Stimulated activated naive CD8-positive, alpha-beta T cell treated with anti-CD3 and anti-CD28 coated beads, Interleukin-15, amount 100 ng/mL, for 72 hours (primary cell): ENCODE data around the gene NRG3.

Experiments
- ATAC-seq: fragments of 150-1000 bp; cut with Tn5 transposase; 2 replicates; pipeline ENCODE4 v1.10.0; 2021; ENCODE audit warnings: mild to moderate bottlenecking, moderate library complexity
- DNase-seq, 2 donors: peaks; one replicate each; pipeline ENCODE4 v3.0.0; 2021 to 2022
- H3K27ac Mint-ChIP-seq, 2 donors: one replicate each; pipeline ENCODE4 v1.8.0; 2022; ENCODE audit warnings: mild to moderate bottlenecking in 2 of 2, mixed read lengths in 2 of 2, moderate library complexity in 2 of 2
- H3K27me3 Mint-ChIP-seq: one replicate; pipeline ENCODE4 v1.8.0; 2022; ENCODE audit warnings: mixed read lengths
- H3K4me1 Mint-ChIP-seq: one replicate; pipeline ENCODE4 v1.8.0; 2022; ENCODE audit warnings: mild to moderate bottlenecking, mixed read lengths
- H3K4me3 Mint-ChIP-seq, 2 donors: one replicate each; pipeline ENCODE4 v1.8.0; 2022; ENCODE audit warnings: mild to moderate bottlenecking in 2 of 2, mixed read lengths in 2 of 2, moderate library complexity in 1 of 2
- H3K9me3 Mint-ChIP-seq, 2 donors: one replicate each; pipeline ENCODE4 v1.8.0; 2022; ENCODE audit warnings: mixed read lengths in 2 of 2

The NRG3 gene

DNA sequence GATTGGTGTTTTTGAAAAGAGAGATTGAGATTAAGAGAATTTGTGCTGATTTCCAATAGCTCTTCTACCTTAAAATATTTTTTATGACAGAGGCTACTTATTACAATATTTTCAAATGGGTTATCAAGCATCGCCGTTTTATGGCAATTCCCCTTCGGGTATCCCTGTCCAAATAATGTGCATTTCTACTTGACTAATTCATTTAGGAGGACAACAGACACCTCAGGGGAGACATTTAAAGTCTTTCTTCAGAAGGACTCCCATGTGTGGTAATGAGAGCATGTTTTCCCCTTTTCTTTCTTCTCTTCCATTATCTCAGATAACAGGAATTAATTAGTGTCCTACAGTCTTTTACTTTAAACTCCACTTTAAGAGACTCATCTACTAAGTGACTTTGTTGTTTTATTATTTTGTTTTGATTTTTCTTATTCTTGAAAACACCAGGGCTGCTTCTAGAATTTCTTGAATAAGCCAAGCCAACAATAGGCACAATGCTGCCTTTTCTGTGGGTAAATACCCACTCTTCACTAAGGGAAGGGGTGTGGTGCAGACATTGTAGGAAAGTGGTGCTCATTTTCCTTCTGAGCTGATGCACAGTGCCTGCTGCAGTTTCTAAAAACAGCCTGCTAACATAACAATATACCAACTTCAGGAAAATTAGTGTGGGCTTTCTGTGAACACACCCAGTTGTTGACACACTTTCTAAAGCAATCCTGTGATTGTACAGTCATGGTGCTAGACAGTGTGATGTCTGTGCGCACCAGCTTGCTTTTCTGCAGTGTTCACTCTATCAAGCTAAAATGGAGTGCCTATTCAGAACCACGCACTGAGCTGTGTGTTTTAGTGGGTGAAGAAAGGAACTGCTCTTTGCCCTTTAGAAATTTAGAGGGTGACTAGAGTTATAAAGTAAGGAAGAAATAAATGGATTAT lies 597.7 kb downstream of the NRG3 start:
- Mint-ChIP-seq H3K4me3 (no peak overlapping the region), H3K4me1 (no peaks in the 10 kb centered on the region), H3K27me3 (no peaks in the 10 kb centered on the region), H3K9me3 (peaks cover 16 to 17% of the 10 kb centered on the region in 2 donors), H3K27ac (no peak overlapping the region)
- ATAC-seq = no peak
- no peak for DNase-seq

DNA sequence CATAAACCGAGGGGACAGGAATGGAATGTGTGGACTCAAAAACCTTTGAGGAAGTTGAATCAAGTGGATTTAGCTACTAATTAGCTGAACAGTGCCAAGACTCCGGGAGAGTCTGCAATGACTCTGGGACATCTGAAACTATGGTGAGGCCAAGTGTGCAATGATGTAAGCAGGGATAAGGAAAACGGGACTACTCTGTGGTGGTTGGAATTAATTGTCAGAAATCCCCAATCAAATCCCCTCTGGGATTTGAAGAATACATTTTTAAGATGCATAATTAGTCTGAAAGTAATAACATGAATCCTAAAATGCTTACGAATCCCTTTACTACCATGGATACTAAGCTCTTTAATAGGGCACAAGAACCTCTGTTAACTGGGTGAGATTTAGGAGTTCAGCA lies 602.8 kb downstream of the NRG3 start:
- no peaks in the 10 kb centered on the region for H3K4me1 Mint-ChIP-seq
- peaks cover 16 to 39% of the 10 kb centered on the region in 2 donors for H3K9me3 Mint-ChIP-seq
- H3K4me3 Mint-ChIP-seq = no peak overlapping the region
- H3K27me3 Mint-ChIP-seq = no peaks in the 10 kb centered on the region
- no peak for ATAC-seq
- no peak for DNase-seq
- no peak overlapping the region for H3K27ac Mint-ChIP-seq

DNA sequence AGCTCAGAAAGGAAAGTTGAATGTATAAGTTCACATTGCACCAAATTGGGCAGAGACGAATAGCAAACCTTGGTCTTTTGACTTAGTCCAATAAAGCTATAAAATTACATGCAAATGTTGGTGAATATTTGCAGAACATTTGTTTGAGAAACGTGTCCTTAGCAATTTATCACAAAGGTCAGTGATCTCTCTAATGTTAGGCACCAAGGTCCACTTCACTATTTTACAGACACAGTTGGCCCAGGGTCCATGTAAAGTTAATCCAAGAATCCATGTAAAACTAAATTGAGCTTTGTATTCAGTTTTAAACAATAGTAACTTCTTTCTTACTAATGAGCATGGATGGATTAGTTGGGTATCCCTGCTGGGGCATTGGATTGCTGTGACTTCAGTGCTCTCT lies 617.7 kb downstream of the NRG3 start:
- no peak overlapping the region for H3K27ac Mint-ChIP-seq
- no peak overlapping the region for H3K4me3 Mint-ChIP-seq
- no peaks in the 10 kb centered on the region for H3K27me3 Mint-ChIP-seq
- DNase-seq (no peak), ATAC-seq (no peak)
- no peaks in the 10 kb centered on the region for H3K4me1 Mint-ChIP-seq
- peaks cover 9 to 16% of the 10 kb centered on the region in 2 donors for H3K9me3 Mint-ChIP-seq

DNA sequence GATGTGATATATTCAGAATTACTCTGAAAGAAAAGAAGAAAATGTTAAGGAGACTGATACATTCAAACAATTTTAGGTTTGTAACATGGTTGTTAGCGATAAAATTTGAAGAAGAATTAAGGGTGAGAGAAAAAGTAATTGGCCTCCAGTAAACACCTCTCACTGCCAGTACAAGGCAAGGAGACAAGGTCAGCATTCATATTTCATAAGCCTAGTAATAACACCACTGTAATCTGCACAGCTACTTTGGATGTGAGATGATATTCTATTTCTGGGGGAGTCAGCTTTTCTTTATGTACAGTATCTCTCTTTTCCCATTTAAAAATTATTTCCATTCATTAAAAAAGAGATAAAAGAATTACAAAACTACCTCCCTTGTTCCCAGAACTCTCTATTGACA lies 621.1 kb downstream of the NRG3 start:
- no peak overlapping the region for H3K27ac Mint-ChIP-seq
- H3K9me3 Mint-ChIP-seq = peaks cover 7 to 9% of the 10 kb centered on the region in 2 donors
- DNase-seq = no peak
- no peaks in the 10 kb centered on the region for H3K4me1 Mint-ChIP-seq
- H3K27me3 Mint-ChIP-seq = no peaks in the 10 kb centered on the region
- no peak for ATAC-seq
- no peak overlapping the region for H3K4me3 Mint-ChIP-seq

DNA sequence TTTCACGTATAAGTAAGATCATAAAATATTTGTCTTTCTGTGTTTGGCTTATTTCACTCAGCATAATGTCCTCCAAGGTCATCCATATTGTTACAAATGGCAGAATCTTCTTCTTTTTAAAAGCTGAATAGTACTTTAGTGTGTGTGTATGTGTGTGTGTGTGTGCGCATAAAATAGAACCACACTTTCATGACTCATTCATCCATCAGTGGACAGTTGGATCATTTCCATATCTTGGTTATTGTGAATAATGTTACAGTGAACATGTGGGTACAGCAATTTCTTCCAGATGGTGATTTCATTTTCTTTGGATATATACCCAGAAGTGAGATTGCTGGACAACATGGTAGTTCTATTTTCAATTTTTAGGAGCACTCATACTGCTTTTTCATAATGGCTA lies 622.4 kb downstream of the NRG3 start:
- DNase-seq (no peak), ATAC-seq (no peak)
- Mint-ChIP-seq H3K27me3 (no peaks in the 10 kb centered on the region), H3K27ac (no peak overlapping the region), H3K4me1 (no peaks in the 10 kb centered on the region), H3K9me3 (peaks cover 7 to 9% of the 10 kb centered on the region in 2 donors), H3K4me3 (no peak overlapping the region)

DNA sequence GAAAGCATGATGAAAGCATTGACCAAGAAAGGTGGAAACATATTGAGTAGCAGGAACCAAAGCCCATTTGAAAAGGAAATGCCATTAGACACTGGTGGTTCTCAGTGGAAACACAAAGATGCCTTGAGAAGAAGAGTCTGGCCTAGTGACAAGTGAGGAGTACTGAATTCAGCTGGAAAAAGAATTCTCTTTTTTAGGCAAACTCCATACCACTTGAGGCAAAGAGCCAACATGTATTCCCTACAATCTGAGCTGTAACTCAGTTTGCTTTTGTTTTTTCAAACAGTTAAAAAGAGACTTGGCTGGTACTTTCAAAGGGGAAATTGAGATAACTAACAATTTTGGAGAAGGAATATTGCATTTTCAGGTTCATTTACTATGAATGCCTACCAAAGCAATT lies 624.0 kb downstream of the NRG3 start:
- H3K4me1 Mint-ChIP-seq = no peaks in the 10 kb centered on the region
- peaks cover 5 to 7% of the 10 kb centered on the region in 2 donors for H3K9me3 Mint-ChIP-seq
- H3K27ac Mint-ChIP-seq = no peak overlapping the region
- DNase-seq (no peak), ATAC-seq (no peak)
- H3K27me3 Mint-ChIP-seq = no peaks in the 10 kb centered on the region
- no peak overlapping the region for H3K4me3 Mint-ChIP-seq

DNA sequence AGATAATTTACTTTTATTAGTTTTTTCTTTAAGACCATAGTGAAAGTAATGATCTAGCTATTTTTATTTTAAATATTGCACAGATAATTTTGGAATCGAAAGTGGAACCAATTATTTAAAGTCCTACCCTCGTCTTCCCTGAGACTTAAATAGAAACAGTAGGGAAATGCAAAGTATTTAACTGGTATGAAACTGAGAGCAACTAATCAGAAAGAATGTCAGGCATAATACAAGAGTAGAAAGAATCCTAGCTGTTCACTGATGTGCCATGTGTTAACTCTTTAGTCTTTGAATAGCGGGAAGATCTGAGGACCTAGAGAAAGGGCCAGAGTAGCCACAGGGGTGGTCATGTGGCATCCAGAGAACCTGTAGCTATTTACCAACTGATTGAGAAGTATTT lies 630.0 kb downstream of the NRG3 start:
- DNase-seq (no peak), ATAC-seq (no peak)
- no peak overlapping the region for H3K4me3 Mint-ChIP-seq
- no peaks in the 10 kb centered on the region for H3K27me3 Mint-ChIP-seq
- H3K4me1 Mint-ChIP-seq = no peaks in the 10 kb centered on the region
- no peak overlapping the region for H3K27ac Mint-ChIP-seq
- peaks cover 4 to 8% of the 10 kb centered on the region in 2 donors for H3K9me3 Mint-ChIP-seq

DNA sequence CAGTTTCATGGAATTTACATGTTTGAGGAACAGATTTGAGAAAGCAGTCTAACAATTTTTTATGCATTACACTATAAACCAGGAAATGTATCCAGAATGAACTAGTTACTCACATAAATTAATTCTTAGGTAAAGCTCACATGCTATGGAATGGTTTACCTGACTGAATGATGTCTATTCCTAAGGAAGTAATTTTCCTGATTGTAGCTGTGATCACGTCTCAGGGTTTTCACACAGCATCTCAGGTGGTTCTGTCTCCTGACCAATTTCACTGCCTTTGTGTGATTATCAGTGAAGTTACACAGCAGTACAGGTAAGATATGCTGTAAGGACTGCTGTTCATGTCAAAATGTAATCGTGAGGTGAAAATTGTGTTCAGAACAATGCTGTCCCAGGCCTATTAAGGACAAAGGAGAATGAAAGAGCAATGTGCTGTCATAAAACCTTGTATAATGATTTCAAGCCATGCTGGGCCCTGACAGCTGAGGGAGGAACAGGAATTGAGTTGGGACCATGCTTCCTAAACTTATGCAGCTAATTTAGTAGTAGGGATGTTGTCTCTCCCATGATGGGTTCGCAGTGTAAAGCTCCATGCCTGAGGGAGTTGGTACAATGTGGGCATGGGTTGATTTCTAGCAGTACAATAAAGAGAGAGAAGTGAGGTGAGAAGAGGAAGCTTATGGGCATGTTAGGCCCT lies 631.8 kb downstream of the NRG3 start:
- no peak overlapping the region for H3K27ac Mint-ChIP-seq
- peaks cover 8 to 13% of the 10 kb centered on the region in 2 donors for H3K9me3 Mint-ChIP-seq
- no peak for ATAC-seq
- H3K27me3 Mint-ChIP-seq = no peaks in the 10 kb centered on the region
- no peaks in the 10 kb centered on the region for H3K4me1 Mint-ChIP-seq
- H3K4me3 Mint-ChIP-seq = no peak overlapping the region
- no peak for DNase-seq

DNA sequence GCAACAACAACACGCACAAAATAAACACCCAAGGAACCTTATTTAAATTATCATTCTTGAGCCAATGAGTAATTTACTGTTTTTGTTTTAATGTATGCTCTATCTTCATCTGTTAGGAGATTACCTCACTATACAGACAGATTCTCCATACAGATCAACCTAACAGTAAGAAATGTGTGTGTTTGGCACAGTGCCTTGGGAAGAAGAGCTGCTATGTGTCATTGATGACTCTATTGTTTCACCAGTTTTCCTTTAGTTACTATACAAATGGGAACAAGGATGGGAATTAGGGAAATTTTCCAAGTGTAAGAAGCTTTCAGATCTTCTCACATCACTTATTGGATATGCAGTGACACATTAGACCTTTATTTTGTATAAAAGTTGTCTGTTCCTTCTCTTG lies 640.3 kb downstream of the NRG3 start:
- peaks cover 1 to 15% of the 10 kb centered on the region in 2 donors for H3K9me3 Mint-ChIP-seq
- ATAC-seq = no peak
- H3K4me1 Mint-ChIP-seq = no peaks in the 10 kb centered on the region

DNA sequence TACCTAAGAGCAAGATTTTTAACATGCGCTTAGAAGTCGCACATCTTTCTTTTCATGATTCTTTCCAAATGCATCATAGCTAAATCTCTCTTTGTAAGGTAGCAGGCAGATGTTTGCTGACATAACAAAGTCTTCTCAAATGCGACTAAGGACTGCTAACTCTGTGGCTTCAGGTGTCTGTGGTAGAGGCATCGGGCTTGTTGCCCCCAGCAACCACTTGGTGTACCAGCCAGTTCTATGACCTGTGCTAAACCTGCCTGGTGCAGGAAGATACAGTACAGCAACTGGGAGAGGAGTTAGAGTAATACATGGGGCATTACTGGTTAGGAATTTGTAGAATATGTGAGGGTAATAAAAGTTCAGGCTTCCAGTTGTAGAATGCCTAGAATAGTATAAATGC lies 654.1 kb downstream of the NRG3 start:
- DNase-seq (no peak), ATAC-seq (no peak)
- Mint-ChIP-seq H3K27ac (no peak overlapping the region), H3K9me3 (no peaks in the 10 kb centered on the region), H3K4me3 (no peak overlapping the region), H3K4me1 (no peaks in the 10 kb centered on the region), H3K27me3 (no peaks in the 10 kb centered on the region)

More for the DNA sequence above, 640.3 kb downstream of the NRG3 start:
- Mint-ChIP-seq H3K4me3 (no peak overlapping the region), H3K27ac (no peak overlapping the region), H3K27me3 (no peaks in the 10 kb centered on the region)
- DNase-seq = no peak

DNA sequence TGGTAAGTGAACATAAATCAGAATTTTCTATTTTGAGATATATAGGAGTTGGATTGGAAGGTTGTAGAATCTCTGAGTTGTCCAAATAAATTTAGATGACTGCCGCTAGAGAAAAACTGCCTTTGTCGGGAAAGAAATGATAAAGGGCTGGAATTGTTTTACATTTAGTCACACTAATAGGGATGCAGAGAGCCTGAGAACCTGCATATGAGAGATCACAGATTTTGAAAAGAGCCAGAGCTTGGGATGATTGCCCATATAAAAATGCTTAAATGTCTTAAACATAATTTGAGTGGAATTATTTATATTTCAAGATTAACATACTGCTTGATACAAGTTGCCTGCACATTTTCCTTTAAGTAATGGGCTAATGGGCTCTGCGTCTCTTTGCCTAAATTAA lies 660.5 kb downstream of the NRG3 start:
- Mint-ChIP-seq H3K27me3 (no peaks in the 10 kb centered on the region), H3K4me1 (no peaks in the 10 kb centered on the region), H3K9me3 (peaks cover 4 to 6% of the 10 kb centered on the region in 2 donors), H3K4me3 (no peak overlapping the region), H3K27ac (no peak overlapping the region)
- DNase-seq (no peak), ATAC-seq (no peak)

DNA sequence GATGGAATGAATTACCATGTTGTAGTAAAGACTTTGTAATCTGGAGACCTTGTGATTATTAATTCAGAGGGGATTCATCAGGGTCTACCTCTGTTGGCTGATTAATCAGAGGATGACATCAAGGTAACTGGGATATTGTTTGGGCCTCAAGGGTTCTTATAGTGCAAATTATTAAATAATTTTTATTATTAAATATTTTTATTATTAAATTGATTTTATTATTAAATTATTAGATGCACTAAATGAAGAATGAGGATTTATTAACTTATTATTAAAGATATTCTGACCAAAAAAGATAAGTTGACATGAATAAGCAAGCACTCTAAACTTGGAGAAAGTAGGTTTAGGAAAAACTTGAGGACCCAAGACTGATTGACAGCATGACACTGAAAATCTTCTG lies 661.7 kb downstream of the NRG3 start:
- ATAC-seq (no peak), DNase-seq (no peak)
- Mint-ChIP-seq H3K27me3 (no peaks in the 10 kb centered on the region), H3K27ac (no peak overlapping the region), H3K9me3 (peaks cover 5 to 8% of the 10 kb centered on the region in 2 donors), H3K4me1 (no peaks in the 10 kb centered on the region), H3K4me3 (no peak overlapping the region)

DNA sequence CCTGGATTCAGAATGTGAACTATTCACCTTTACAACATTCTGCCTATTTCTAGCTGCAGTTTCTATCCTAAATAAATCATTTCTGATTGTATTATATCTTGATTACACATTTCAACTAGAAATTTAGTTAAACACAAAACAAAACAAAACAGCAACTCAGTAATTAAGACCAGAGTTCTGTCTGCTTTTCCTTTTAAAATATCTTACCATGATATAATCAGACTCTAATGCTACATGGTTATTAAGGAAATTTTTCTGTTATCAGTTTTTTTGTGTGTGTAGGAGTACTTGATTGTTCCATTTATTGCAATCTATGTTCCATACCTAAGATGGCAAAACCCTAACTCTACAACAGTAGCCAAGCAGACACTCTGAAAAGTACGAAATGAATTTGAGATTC lies 663.3 kb downstream of the NRG3 start:
- no peaks in the 10 kb centered on the region for H3K4me1 Mint-ChIP-seq
- H3K9me3 Mint-ChIP-seq = peaks cover 5 to 8% of the 10 kb centered on the region in 2 donors

DNA sequence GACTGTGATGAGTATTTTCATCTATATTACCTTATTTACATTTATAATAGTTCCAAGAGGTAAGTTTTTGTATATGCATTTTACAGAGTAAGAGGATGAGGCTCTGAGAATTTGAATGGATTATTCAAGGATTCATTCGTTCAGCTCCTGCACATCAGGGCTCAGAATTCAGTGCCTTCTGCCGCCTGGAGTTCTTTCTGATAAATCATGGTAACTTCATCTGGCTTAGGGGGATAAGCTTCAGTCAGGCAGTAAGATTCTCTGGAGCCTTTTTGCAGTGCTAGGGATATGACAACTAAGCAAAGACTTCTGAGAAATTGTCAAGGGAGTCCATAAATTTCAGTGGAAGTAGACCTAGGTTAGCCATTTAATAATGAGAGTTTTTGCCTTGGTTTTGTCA lies 668.6 kb downstream of the NRG3 start:
- H3K9me3 Mint-ChIP-seq = peaks cover 10 to 16% of the 10 kb centered on the region in 2 donors
- no peak overlapping the region for H3K4me3 Mint-ChIP-seq
- DNase-seq (no peak), ATAC-seq (no peak)
- H3K27ac Mint-ChIP-seq = no peak overlapping the region
- H3K27me3 Mint-ChIP-seq = no peaks in the 10 kb centered on the region
- H3K4me1 Mint-ChIP-seq = no peaks in the 10 kb centered on the region

More for the DNA sequence above, 663.3 kb downstream of the NRG3 start:
- Mint-ChIP-seq H3K27ac (no peak overlapping the region), H3K4me3 (no peak overlapping the region), H3K27me3 (no peaks in the 10 kb centered on the region)
- ATAC-seq (no peak), DNase-seq (no peak)

DNA sequence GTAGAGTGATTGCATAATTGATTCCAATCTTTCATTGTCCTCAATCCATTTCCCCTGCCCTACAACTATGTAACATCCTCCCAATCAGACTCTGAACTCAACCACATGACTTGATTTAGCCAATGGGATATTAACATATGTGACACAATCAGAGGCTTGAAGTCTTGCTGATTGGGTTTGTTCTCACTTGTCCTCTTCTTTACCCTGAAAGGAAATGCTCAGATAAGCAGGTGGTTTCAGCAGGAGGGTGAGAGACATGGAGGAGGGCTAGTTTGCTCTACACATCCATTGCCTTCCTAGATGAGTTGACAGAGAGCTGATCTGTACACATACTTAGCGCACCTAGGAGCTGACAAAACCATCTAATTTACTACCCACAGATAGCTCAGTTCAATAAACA lies 669.4 kb downstream of the NRG3 start:
- Mint-ChIP-seq H3K27me3 (no peaks in the 10 kb centered on the region), H3K27ac (no peak overlapping the region), H3K9me3 (peaks cover 10 to 16% of the 10 kb centered on the region in 2 donors), H3K4me1 (no peaks in the 10 kb centered on the region), H3K4me3 (no peak overlapping the region)
- DNase-seq (no peak), ATAC-seq (no peak)

DNA sequence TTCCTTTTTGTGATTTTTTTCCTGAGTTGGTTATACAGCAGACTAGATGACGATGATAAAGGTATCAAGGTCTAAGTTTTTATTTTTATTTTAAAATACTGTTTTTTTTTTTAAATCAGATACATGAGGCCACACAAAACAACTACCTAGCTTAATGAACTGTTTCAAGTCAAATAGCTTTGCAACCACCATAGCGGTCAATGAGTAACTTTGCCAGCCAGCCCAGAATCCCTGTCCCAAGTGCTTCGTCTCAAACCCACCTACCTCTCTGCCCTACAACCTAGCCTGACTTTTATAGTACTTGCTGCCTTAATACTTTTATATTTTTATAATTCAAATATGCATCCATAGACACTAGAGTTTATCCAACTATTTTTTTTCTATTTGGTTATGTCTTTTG lies 676.5 kb downstream of the NRG3 start:
- no peak for DNase-seq

More for the DNA sequence above, 676.5 kb downstream of the NRG3 start:
- Mint-ChIP-seq H3K27ac (no peak overlapping the region), H3K4me1 (no peaks in the 10 kb centered on the region), H3K27me3 (no peaks in the 10 kb centered on the region), H3K9me3 (peaks cover 0 to 4% of the 10 kb centered on the region in 2 donors), H3K4me3 (no peak overlapping the region)
- ATAC-seq = no peak
